ENCODE data around the gene TLR10.
"Not testable (repeated sequence)": the region's sequence is repeated elsewhere in the genome, so short reads cannot be mapped to it uniquely, and the experiment has no call there.

Gene TLR10

GRCh38 chr4:38766940-38767339 is 15.8 kb downstream of the TLR10 start:
- DNase-seq (ENCODE audit: low read depth in 2 of 2) = not testable (repeated sequence)

GRCh38 chr4:38765382-38765781 is 17.4 kb downstream of the TLR10 start:
- DNase-seq (ENCODE audit: low read depth in 2 of 2) = no peak

DNA sequence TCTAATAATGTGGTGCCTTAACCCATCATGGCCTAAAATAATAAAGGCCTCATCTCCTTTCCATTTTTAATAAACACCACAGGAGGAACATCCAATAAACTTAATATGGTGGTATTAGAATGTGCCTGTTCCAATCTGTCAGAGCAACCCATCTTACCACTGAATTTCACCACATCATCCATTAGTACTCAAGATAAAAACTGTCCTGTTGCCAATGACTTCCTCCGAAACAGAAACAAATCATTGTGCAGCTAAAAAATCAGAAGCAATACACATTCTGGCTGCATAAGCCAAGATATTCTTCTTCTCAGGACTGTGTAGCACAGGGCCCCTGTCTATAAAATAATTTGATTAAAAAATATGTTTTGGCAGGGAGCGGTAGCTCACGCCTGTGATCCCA is 18.5 kb downstream of the TLR10 start:
- no peak for DNase-seq (ENCODE audit: low read depth in 2 of 2)

DNA sequence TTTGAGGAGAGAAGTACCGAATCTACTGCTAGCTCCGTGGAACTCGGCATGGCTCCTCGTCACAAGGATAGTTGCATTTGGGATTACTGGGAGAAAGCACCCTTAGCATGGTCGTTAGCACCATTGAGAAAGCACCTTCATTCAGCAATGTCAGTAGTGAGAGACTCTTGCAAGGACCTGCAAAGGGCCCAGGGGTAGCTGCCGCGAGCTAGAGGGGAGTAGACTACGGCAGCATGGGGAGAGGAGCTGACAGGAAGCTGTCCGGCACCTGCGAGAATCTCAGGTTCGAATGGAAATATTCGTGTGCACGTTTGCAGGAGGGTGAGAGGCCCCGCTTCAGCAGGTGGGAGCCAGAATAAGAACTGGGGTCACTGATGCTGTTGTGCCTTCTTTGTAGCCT is 20.2 kb downstream of the TLR10 start:
- no peak for DNase-seq (ENCODE audit: low read depth in 2 of 2)

DNA sequence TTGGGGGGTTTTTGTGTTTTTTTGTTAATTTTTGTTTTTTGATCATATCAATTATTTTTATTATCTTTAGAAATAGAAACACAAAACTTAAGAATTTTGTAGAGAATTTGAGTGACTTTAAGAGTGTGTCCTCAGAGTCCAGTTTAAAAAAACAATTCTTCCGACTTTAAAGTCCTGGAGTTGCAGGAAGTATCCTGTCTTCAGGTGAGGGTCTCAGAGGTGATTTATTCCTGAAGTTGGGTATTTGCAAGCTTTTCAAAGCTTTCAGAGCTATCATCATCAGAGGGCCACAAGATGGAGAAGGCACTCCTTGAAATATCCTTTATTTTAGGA is 23.0 kb downstream of the TLR10 start:
- DNase-seq (ENCODE audit: low read depth in 2 of 2) = no peak

DNA sequence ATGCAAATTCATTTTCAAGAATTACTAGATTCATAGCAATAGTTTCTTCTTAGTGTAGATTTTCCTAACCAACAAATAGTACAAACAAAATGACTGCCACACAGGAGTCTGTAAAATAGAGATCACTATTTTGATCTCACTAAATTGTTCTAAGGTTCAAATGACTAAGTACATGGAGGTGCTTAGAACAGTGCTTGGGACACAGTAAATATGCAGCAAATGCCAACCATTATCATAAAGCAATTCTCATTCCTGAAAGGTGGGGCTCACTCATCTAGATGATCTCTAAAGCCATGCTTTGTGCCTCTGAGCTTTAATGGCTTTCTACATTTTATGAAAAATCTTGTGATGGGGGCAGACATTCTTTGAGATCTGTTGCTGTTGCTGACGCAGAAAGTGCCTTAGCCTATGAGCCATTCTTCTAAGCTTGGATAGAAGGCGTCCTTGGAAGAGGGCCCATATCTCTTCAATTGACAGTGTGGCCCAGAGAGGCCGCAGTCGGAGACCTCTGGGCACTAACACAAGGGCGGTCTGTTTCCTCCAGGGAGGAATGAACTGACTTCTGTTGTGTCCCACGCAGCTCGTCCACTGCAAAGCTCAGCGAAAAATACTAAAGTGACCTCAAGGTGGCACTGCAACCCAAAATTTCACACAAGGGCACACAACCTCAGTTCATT is 23.5 kb downstream of the TLR10 start:
- DNase-seq (ENCODE audit: low read depth in 2 of 2) = peak in 1 of 2 experiments; percentile 13

DNA sequence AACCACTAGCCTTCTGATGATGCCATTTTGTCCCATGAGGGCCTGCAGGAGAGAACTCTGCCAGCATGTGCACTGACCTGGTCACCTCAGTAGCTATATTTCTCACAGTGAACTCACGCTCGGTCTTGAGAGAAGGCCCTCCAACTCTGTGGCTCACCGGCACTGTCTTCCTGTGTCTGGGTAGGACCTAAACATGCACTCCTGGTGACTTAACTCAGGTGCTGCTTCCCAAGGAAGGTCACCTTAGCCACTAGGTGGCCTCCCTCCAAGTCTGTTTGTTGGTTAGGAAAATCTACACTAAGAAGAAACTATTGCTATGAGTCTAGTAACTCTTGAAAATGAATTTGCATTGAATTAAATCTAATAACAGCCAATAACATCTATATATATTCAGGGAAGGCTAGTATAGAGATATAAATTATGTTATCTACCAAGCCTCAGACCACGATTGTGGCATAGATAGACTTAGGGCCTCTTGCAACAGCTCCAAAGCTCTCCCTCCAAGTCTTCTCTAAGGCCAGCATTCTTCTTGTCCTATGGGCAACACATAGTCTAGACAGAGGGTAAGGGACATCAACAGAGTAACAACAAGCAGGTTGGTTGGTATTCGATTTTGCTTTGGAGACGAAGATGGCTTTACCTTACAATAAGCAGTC is 24.7 kb downstream of the TLR10 start:
- DNase-seq (ENCODE audit: low read depth in 2 of 2) = no peak

DNA sequence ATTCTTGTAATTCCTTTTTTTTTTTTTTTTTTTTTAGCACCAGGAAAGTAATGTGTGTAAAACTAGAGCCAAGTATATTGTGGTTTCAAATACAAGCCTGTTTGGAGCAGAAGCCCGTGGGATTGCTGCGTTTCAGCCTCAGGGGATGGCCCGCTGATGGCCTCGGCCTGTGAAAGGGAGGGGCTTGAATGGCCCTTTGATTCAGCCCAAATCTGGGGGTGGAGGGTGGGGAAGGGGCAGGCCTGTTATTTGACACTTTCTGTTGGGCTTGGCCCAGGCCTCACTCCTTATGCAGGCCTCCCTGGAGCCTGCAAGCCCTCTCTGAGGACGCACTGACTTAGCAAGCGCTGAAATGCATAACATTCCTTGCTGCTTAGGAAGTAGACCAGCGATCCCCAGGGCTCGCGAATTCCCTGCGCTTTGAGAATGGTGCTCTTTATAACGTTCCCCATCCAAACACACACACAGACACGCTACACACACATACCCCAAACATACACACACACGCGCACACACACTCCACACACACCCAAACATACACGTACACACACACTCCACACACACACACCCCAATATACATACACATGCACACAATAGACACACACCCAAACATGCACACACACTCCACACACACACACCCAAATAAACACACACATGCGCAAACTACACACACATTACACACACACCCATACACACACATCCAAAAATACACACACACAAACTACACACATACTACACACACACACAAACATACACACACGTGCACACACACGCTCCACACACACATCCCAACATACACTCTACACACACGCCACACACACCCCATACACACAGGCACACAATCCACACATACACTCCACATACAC is 29.6 kb downstream of the TLR10 start:
- peak; percentile 99 for DNase-seq (ENCODE audit: low read depth in 2 of 2)

- DNase-seq (ENCODE audit: low read depth in 2 of 2) = no peak
Observed at GRCh38 chr4:38752372-38752940, 30.3 kb downstream of the TLR10 start.

DNA sequence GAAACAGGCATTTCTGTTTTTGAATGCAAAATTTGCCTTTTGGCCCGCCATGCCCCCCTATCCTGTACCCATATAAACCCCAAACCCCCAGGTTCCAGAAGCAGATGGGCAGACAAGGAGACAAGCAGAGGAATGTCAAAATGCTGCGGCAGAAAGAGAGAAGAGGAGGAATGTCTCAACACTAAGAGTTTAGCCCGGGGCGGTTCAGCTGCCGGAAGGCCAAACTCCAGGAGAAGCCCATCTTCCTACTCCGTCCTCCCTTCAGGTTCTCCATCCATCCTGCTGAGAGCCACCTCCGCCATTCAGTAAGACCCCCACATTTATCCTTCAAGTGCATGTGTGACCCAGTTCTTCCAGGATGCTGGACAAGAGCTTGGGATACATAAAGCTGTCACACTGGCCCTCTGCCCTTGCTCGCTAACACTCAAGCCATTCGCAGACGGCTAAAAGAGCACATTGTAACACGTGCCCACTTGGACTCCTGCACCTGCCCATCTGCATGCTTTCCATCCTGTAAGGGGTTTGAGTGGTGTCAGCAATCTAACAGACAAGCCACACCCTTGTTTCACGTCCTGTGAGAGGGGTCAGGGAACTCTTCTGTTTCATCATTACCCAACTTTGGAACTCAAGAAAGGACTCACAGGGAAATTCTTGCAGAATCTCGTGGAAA is 31.3 kb downstream of the TLR10 start:
- DNase-seq (ENCODE audit: low read depth in 2 of 2) = no peak

GRCh38 chr4:38749336-38749735 is 33.5 kb downstream of the TLR10 start:
- DNase-seq (ENCODE audit: low read depth in 2 of 2) = no peak

GRCh38 chr4:38747629-38748028 is 35.2 kb downstream of the TLR10 start:
- no peak for DNase-seq (ENCODE audit: low read depth in 2 of 2)

DNA sequence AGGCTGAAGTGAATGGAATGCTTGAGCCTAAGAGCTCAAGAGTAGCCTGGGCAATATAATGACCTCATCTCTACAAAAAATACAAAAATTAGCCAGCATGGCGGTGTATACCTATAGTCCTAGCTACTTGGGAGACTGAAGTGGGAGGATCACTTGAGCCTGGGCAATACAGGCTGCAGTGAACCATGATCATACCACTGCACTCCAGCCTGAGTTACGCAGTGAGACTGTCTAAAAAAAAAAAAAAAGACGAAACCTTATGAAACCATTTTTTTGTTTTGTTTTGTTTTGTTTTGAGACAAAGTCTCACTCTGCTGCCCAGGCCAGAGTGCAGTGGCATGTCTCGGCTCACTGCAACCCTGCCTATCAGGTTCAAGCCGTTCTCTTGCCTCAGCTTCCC is 36.9 kb downstream of the TLR10 start:
- no peak for DNase-seq (ENCODE audit: low read depth in 2 of 2)

- DNase-seq (ENCODE audit: low read depth in 2 of 2) = no peak
Observed at GRCh38 chr4:38743866-38744265, 38.9 kb downstream of the TLR10 start.

DNA sequence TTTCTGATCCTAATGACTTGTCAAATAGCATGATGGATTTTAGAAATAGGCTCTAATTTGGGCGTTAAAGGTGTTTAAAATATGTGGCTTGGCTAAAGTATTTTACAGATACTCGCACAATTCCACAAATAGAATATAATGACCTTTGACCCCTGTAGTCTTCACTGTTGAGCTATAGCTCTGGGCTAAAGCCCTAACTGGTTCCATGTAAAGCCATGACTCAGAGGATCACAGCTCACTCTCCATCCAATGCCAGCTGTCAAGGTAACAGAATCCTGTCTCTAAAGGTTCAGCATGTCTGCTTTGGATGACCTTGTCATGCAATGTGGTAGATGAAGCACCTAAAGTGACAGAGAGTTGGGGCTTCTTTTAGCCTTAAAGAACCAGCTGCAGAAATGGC is 42.5 kb downstream of the TLR10 start:
- no peak for DNase-seq (ENCODE audit: low read depth in 2 of 2)

GRCh38 chr4:38738940-38739803 is 43.6 kb downstream of the TLR10 start:
- no peak for DNase-seq (ENCODE audit: low read depth in 2 of 2)

- DNase-seq (ENCODE audit: low read depth in 2 of 2) = no peak
Observed at GRCh38 chr4:38735870-38736269, 46.9 kb downstream of the TLR10 start.

- DNase-seq (ENCODE audit: low read depth in 2 of 2) = no peak
Observed at GRCh38 chr4:38734911-38735310, 47.9 kb downstream of the TLR10 start.

DNA sequence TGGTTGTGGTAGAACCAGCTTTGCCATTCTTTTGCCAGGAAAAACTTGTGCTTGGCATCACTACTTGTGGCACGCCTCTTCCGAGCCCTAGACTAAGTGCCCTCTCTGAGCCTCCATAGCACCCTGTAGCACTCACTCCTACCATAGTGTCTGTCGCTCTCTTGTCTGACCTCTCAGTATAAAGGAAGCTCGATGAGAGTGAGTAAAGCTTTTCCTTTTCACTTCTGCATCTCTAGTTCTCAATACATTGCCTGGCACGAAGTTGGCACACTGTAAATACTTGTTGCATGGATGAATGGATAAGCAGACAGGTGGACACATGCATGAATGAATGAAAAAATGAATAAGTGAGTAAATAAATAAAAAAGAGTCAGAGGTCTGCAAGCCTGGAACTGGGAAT is 48.3 kb downstream of the TLR10 start:
- DNase-seq (ENCODE audit: low read depth in 2 of 2) = no peak

GRCh38 chr4:38733663-38734062 is 49.1 kb downstream of the TLR10 start:
- no peak for DNase-seq (ENCODE audit: low read depth in 2 of 2)
